NK-92 (cell line): ENCODE results near the gene KLF11.
"Not testable (repeated sequence)": the region's sequence is repeated elsewhere in the genome, so short reads cannot be mapped to it uniquely, and the experiment has no call there.

ENCODE experiments used
- DNase-seq: peaks from one replicate; lab custom pipeline; 2025; ENCODE audit not compliant: unreplicated experiment; lab: John Stamatoyannopoulos, UW

The KLF11 gene

GRCh38 chr2:10083692-10084211 is 40.4 kb downstream of the KLF11 start:
- no peak for DNase-seq

DNA sequence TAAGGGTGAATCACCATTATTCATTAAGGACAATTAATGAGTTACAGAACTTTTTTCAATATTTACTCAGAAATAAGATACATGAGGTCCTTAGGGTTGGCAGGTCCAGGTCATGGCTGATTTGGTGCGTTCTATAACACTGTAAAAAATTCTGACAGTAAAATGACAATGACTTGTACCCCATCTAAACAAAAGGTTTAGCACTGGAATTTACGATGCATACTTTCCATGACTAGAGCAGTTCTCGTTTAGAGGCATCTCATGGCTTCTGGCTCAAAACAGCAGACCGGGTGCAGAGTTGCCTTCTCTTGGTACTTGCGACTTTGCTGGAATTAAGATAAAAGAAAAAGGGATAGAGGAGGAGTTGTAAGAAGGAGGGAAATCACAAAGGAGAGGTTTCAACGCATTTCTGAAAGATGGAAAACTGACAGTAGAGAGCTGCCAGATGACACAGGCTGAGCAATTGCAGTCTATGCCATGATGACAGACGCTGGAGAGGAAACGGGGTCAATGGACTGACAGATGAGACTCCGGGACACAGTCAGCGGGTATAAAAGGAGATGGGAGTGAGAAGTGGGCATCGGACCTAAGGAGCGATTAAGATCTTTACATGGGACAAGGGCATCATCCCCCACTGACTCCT is 41.0 kb downstream of the KLF11 start:
- DNase-seq = no peak

DNA sequence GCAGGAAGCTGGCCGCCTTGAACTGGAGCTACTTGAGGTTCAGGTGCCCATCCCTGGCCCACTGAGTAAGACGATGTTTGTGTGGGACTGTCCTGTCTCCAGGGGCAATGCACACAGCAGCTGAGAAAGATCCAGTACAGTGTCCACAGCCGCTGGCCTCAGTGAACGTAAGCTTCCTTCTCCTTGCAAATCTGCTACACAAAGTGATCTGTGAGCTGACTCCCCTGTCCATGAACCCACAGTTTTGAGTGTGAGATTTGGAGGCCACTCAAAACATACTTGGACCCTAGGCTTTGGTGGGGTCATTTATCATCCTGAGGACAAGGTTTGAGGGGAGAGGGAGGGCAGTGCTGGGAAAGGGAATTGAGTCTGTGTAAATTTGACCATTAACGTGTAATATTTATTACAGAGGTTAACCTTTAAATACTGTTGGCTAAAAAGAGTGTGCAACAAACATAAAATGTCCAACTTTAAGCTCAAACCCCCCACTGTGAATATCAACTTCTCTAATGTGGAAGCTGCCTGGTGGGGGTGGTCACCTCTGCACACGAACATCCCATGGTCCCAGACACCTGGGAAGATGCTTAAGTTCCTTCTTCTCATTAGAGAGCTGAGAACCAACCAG is 41.8 kb downstream of the KLF11 start:
- DNase-seq = no peak

GRCh38 chr2:10085668-10086059 is 42.3 kb downstream of the KLF11 start:
- no peak for DNase-seq

DNA sequence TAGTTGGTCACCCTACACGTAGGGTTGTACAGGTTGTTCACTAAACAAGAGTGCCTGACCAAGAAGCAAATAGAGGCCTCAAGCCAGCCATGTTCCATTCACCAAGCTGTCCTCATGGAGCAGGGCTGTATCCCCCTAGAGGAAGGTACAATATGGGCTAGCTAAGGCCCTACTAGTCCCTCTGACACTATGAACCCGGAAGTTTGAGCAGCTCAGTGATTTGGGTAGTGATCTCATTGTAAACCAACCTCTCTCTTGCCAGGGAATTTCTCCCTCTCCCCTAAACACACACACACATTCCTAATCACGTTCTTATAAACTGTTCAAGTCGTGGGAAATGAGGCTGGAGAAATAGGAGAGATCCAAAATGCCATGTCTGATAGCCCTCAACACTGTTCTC is 43.6 kb downstream of the KLF11 start:
- no peak for DNase-seq

- no peak for DNase-seq
These were observed 44.0 kb downstream of the KLF11 start for GRCh38 chr2:10087360-10087759.

DNA sequence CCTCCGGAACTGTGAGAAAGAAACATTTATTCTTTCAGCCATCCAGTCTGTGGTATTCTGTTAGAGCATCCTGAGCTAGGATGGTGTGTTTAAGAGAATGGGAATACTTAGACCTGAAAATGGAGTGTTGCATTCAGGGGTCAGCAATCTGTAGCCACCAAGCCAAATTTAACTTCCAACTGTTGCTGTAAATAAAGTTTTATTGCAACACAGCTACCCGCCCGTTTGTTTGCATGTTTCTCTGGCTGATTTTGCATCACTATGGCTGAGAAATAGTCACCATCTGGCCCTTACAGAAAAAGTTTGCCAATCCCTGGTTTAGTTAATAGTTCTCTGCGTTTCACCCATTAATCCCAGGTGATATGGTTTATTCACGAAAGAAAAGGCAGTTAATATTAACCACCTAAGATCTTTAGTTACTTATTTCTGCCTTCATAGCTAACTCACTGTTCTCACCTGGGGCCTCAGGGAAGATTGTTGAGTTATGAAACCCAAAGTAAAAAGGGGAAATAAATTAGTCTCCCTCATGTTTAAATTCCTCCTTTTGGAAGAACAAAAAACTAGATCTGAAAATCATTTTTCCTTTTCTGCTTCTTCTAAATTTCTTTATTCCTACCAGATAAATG is 46.3 kb downstream of the KLF11 start:
- no peak for DNase-seq

DNA sequence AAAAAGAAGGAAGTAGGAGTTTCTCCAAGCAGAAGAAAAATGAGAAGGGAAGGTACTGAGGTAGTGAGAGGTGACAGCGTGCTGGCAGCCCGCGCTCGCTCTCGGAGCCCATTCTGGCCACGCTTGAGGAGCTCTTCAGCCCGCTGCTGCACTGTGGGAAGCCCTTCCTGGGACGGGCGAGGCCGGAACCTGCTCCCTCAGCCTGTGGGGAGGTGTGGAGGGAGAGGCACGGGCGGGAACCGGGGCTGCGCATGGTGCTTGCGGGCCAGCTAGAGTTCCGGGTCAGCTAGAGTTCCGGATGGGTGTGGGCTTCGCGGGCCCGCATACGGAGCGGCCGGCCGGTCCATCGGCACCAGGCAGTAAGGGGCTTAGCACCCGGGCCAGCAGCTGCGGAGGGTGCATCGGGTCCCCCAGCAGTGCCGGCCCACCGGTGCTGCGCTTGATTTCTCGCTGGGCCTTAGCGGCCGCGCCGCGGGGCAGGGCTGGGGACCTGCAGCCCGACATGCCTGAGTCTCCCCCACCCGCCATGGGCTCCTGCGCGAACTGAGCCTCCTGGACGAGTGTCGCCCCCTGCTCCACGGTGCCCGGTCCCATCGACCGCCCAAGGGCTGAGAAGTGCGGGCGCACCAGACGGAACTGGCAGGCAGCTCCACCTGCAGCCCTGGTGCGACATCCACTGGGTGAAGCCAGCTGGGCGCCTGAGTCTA is 48.0 kb downstream of the KLF11 start:
- DNase-seq = no peak

- not testable (repeated sequence) for DNase-seq
These were observed 48.5 kb downstream of the KLF11 start for GRCh38 chr2:10091889-10092244.

DNA sequence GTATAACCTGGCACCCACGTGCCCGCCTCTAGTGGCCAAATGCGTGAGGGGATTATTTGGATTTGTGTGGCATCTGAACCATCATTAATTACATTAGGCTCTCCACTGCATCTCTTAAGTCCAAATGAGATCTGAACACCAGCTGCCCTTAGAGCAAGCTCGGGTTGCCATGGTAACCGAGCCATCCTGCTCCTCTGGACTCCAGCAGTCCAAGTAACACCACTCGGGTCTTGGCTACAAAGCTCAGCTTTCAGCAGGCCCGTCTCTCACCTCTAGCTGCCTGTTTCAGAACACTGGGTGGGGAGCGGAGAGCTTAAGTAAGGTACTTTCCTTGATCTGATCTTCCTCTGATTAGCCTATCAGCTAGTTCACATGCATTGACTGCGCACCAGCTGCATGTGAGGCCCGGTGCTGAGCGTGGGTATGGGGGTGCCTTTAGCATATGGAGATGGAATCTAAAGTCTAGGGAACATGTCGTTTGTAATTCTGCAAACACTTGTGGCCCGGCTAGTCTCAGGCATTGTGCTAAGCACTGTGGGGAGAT is 51.0 kb downstream of the KLF11 start:
- no peak for DNase-seq

DNA sequence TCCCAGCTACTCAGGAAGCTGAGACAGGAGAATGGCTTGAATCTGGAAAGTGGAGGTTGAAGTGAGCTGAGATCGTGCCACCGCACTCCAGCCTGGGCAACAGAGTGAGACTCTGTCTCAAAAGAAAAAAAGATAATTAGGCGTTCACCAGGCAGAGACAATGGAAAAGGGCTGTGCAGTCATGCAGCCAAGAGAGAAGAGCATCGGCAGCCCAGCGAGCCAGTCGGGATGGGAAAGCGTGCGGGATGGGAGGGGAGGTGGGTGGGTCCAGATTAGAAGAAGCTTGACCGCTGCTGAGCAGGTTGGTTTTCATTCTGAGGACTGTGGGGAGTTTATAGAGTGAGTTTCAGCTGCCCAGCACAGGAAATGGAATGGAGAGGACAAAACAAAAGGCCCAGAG is 51.8 kb downstream of the KLF11 start:
- DNase-seq = no peak

GRCh38 chr2:10096641-10097040 is 53.3 kb downstream of the KLF11 start:
- no peak for DNase-seq

DNA sequence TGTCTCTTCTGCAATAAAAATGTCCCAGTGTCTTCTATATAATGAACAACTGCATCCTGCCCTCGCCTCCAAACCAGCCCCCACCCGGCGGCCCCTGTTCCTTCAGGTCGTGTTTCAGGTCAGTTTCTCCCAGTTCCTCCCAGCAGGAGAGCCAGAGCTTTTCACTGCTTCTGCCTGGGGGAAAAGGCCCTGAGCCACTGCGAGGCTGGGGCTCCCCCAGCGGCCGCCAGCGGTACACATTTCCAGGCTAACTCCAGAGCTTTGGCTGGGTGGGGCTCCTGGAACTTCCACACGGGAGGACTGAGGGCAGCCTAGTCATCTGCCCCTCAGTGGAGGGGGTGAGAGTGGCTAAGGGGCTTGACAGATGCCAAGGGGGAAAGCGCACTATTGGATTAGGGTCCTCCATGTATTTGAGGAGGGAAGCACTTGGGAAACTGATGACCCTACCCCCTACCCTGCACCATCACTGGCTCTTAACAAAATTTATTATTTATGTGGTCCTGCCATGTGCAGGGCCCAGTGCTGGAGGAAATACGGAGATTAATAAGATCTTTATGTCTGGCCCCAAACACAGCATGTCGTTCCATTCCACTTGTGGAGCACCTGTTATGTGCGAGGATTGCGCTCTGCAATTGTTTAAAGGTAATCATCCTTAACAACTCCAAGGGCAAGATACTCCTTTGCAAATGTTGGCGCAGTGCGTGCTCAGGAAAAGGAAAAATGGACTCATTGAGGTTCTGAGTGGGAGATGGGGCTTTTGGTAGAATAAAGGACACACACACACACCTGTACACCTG is 54.2 kb downstream of the KLF11 start:
- no peak for DNase-seq

DNA sequence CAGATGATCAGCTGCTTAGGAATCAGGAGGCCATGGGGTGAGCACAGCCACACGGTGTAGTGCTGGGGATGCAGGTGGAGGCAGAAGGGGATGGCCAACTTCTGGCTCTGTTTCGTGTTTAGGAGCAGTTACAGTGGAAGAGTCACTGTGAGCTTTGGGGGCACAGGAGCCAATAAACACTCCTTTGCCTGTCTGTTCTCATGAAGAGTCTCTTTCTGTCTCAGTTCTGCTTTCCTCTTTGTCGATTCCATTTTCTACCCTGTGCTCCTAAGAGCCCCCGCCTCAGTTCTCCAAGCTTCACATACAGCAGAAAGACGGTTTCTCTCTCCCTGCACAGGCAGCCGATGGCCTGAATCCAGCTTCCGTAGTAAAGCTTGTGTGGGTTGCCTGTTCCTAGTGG is 58.1 kb downstream of the KLF11 start:
- DNase-seq = no peak

- no peak for DNase-seq
These were observed 59.8 kb downstream of the KLF11 start for GRCh38 chr2:10103179-10103578.
